MV-4-11 (cell line): ENCODE data around the gene CIB4.

Experiments
- DNase-seq: peaks from one replicate; lab custom pipeline; 2025; lab: John Stamatoyannopoulos, UW

CIB4 gene

GRCh38 chr2:26550276-26551015 lies 90.7 kb downstream of the CIB4 start:
- DNase-seq: no peak

- DNase-seq: no peak
Observed at GRCh38 chr2:26542676-26543505, 98.3 kb downstream of the CIB4 start.

DNA sequence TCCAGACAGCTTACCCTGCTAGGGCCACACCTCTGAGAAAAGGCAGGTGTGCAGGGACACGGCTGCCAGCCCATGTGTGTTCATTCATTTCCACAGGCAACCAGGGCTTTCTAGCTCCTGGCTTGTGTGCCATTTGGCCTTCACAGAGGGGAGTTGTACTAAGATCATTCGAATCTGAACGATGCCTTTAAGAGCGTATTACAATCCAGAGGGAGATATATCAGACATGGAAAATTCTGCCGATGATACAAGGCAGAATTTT lies 99.0 kb downstream of the CIB4 start:
- no peak for DNase-seq

DNA sequence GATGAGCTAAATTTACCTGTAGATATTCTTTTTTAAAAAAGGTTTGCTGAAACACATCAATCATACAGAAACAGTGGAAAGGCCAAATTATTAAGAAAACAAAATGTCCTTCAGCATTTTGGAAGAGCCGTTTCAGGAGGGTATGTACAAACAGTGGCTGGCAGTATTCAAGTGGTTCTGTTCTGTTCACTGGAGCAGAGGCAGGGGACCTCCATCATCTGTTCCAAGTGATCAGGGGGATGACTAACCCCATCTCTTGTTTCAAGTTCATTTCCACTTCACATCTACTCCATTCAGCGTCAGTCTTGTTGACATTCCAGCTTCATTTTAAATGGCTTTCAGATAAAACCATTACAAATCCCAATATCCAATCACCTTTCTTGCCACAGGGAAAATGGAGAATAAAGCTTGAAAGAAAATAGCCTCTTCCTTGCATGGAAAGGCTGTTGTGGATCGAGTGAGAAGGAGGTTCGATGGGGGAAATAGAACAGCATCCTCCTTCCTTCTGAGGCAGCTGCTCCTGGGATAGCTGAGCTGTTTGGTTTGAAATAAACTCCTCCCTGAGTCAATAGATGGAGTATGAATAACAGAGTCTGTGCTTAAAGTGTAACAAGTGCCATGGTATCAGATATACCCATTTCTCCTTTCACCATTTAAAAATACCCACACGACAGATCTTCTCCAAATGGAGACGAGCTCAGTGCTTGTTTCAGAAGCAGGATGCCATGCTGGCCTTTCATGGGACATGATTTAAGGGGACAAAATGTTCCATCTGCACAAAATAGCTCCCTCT lies 99.6 kb downstream of the CIB4 start:
- no peak for DNase-seq

DNA sequence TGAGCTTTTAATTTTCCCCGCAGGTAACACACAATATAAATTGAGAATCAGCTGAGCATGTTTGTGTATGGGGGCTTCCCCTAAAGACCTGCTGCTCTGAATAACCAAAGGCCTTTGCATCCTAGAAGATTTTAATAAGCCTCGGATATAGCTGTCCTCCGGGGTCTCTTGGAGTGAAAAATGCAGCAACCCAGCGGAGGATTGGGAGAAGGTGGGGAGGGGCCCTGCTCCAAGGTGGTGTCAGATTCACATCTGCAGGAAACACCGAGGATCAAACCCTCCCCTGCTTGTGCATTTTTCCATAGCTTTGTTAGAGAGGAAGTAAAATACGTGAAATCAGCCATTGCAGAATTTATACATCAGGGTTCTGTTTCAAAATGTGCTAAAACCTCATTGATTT lies 100.2 kb downstream of the CIB4 start:
- DNase-seq: no peak

GRCh38 chr2:26540306-26540705 lies 100.9 kb downstream of the CIB4 start:
- no peak for DNase-seq

- no peak for DNase-seq
Observed at GRCh38 chr2:26537826-26538475, 103.2 kb downstream of the CIB4 start.

GRCh38 chr2:26537069-26537825 lies 103.9 kb downstream of the CIB4 start:
- DNase-seq: no peak

DNA sequence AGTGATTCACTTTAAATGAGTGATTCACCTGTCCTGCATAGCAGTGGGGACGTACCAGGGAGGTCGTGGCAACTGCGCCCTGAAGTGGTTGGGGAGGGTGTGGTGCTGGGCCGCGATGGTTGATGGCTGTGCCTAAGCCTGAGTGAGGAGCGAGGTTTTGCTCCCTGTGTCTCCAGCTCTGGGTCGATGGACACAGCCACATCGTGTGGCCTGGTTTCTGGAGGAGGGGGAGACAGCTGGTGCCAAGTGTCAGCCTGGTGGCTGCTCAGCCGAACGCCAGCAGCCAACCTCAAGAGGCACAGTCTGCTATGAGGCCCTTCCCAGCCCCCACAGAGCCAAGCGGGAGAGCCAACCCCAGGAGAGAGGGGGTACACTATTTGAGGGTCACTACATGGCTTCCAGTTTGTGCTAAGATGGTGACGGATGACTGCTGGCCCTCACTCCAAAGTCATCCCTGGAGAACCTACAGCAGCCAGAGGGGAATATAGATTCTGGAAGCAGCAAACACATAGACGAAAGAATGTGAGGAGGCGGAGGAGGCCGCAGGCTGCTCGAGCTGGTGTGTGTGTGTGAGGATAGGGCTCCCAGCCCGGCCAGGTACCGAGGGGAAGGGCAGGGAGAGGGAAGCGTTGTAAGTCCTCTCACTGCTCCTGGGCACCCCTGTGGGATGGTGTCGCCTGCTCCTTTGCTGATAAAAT lies 104.6 kb downstream of the CIB4 start:
- no peak for DNase-seq

DNA sequence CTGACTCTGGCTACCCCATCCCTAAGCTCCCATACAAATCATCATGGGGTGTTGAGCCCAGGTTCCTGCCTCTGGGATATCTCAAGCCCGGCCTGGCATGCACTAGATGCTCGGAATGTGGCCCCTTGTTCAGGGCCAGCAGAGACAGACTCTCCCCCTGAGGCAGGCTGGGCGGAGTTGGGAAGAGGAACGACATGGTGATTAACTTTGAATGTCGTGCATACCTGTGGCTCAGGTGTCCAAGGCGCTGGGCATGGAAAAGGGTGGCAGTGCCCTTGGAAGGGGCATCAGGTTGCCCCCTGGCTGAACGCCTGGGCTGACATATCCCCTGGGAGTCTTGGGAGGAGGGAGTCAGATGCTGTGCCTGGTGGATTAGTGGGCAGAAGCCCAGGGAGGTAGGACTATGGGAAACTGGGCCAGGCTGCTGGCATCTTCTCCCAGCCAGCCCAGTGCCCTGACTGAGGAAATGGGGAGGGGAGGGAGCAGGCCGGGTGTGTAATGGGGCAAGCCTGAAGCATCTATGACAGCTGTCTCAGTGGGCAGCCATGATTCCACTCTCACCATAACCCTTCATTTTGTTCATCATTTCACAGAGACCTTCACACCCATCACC lies 105.4 kb downstream of the CIB4 start:
- DNase-seq: no peak

DNA sequence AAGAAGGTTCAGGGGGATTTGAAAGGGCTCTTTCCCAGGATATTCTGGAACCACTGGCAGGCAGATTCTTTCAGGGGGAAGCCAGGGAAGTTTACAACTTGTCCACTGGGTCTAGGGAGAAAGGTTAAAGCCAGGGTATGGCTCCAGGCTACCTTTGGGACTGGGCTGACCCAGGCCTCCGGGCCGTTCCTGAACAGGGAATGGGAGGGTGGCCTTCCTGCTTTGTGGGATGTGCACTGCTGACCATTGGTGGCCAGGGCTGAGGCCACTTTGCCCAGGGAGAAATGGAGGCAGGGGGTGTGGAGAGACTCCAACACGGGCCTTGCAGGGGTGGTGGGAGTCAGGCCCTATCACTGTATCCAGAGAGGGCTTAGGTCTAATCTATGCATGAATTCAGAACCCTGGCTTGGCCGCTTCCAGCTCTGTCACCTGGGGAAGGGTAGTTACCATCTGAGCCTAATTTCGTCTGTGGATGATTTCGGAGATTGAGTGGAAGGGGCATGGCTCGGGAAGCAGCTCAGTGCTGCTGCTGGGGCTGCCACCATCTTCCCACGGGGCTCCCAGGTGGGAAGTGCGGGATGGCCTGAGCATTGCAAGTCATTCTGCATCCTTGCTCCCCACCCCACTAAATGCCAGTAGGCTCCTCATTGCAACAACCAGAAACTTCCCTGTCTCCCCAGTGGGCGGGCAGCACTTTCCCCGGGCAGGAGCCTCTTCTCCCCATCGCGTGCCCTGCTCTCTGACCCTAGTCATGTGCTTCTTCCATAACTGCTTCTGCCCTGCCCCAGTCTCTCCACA lies 106.1 kb downstream of the CIB4 start:
- DNase-seq: no peak

- no peak for DNase-seq
Observed at GRCh38 chr2:26534098-26534864, 106.9 kb downstream of the CIB4 start.

GRCh38 chr2:26533661-26534060 lies 107.5 kb downstream of the CIB4 start:
- DNase-seq: no peak

DNA sequence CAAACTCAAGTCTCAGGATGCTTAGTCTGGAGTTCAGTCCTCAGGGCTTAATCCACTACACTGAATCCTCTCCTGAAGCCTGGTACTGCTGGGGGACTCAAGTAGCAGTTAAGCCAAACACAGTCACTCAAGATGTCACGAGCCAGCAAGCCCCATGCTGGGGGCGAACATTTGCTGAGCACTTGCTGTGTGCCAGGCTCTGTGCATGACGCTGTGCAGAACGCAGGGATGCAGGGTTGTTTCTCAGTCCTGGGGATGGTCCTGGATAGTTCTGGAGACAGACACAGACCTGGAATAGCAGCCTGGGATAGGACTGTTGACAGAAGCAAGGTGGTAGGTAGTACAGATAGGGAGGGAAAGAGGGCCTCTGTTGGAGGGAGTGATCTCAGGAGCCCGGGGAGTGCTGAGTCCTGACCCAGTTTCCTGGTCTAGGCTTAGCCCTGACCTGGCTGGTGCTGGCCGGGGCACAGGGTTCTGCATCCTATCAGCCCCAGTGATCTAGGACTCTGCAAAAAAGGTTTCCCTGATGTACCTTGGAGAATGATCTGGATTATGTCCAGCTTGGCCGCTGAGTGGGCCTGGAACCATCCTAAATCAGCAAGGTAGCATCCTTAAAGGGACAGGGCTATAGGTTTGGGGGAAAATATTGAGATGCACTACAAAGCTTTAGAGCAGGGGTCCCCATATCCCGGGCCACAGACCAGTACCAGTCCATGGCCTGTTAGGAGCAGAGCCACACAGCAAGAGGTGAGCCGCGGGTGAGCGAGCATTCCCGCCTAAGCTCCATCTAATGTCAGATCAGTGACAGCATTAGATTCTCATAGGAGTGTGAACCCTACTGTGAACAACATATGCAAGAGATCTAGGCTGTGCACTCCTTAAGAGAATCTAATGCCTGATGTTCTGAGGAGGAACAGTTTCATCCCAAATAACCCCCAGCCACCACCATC lies 108.6 kb downstream of the CIB4 start:
- no peak for DNase-seq
